GM21717 (cell line): Measurements from ENCODE around the gene SLAMF7.
"Not testable (repeated sequence)": the region's sequence is repeated elsewhere in the genome, so short reads cannot be mapped to it uniquely, and the experiment has no call there.

ENCODE experiments used
- ATAC-seq: cut with Tn5 transposase; IDR thresholded peaks from one replicate; pipeline ENCODE4 v1.9.1; 2021; ENCODE audit warnings: mild to moderate bottlenecking, moderate library complexity; ENCODE audit not compliant: unreplicated experiment

Gene SLAMF7, protein sequence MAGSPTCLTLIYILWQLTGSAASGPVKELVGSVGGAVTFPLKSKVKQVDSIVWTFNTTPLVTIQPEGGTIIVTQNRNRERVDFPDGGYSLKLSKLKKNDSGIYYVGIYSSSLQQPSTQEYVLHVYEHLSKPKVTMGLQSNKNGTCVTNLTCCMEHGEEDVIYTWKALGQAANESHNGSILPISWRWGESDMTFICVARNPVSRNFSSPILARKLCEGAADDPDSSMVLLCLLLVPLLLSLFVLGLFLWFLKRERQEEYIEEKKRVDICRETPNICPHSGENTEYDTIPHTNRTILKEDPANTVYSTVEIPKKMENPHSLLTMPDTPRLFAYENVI

DNA sequence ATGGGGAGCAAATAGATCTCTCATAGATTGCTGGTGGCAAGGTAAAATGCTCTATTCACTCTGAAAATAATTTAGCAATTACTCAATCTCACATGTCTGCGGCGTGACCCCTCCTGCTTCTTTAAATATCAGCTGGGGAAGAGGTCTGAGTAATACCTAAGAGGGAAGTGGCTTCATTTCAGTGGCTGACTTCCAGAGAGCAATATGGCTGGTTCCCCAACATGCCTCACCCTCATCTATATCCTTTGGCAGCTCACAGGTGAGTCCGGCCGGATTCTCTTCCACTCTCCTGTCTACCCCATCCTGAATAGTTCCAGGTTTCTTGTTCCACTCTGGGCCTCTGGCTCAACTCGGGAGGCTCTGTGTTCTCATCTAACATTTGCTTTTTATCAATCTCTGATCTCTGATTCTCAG is at the start of gene SLAMF7:
SLAMF7 (plus strand) TSS at position 150 of the 414 bp plus-strand sequence; CDS start at position 205, 55 bp downstream.
- ATAC-seq: peak; percentile 34

DNA sequence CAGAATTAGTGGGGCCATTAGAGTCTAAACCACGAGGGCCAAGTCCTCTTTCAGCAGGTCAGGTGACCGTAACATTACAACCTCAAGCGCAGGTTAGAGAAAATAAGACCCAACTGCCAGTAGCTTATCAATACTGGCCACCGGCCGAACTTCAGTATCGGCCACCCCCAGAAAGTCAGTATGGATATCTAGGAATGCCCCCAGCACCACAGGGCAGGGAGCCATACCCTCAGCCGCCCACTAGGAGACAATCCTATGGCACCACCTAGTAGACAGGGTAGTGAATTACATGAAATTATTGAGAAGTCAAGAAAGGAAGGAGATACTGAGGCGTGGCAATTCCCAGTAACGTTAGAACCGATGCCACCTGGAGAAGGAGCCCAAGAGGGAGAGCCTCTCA is 46.7 kb upstream of the SLAMF7 start:
- not testable (repeated sequence) for ATAC-seq

DNA sequence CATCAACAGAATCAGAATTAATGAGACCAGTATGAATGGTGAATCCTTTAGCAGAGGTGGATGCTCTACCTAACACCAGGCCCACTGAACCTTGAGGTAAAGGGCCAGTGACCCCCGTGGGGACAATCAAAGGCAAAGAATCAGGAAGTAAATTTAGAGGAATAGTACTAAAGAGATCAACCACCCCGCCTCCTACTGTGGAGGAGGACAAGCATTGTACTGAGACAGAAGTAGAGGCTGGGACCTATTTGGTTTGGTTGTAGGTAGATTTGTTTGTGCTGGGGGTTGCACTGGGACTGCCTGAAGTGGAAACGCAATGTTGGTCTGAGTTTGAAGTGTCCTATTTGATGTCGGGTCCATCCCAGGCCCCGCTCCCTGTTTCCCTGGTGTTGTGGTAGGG is 36.9 kb upstream of the SLAMF7 start:
- no peak for ATAC-seq

DNA sequence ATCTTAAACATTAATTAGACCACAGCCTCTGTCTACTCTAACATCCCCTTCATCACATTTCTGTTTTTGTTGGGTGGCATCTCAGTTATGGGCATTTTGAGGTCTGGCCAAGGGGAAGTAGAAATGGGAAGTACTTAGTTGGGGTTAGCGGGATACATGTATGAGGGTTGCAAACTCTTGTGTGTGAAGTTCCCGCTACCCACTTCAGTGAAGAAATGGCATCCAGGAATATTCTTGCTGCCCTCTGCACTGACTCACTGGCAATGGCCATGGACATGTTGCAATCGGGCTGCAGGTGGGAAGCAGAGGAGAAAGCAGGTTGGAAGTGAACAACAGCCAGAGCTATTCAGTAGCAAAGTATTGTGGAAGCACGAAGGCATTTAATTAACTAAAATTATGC is 34.8 kb upstream of the SLAMF7 start:
- ATAC-seq: no peak

DNA sequence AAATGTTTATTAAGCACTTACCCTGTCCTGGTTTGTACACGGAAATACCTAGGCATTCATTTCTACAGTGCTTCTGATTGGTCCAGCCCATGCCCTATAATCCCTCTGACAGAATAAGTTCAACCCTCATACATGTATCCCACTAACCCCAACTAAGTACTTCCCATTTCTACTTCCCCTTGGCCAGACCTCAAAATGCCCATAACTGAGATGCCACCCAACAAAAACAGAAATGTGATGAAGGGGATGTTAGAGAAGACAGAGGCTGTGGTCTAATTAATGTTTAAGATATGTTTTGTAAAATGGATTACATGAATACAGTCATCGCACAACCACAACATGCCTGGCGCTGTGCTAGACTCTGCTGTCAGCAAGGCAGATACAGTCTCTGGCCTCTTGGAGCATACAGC is 33.8 kb upstream of the SLAMF7 start:
- ATAC-seq: not testable (repeated sequence)

DNA sequence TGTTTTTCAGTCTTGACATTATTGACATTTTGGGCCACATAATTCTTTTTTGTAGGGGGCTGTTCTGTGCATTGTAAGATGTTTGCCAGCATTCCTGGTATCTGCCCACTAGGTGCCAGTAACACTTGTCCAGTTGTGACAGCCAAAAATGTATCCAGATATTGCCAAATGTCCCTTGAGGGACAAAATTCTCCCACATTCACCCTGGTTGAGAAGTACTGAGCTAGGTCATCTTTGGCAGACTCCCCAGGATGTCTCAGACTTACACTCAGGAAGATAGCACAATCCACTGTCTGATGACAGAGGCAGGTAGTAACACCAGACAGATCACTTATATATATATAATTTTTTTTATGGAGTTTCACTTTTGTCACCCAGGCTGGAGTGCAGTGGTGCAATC is 33.3 kb upstream of the SLAMF7 start:
- no peak for ATAC-seq

DNA sequence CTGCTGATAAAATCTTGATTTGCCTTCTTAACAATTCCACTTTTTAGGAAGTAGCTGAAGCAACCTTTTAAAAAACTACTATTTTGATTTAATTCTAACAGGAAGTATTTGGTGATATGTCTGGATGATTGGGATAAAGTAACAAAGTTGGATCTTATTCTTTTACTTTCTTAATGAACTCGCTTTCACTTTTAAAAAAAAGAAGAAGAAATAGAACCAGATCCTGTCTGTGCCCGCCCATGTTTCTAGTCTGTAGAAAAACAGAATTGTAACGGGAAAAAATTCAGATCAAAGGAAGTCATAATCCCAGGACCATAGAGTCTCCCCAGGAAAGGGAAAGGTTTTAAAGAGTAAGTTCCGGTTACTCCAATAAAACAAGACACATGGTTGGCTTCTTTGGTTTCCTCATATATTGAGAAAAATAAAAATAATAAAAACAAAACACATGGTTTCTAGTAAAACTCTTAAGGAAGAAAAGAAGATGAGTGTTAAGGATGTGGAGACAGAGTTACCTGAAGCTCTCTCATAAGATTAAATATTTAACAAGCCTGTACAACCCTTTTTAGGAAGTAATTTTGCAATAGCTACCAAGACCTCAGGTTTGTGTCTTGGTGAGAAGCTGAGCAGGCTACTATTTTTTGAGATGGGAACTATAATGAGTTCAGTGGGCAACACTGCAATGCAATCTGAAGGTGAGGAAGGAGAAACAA is 32.4 kb upstream of the SLAMF7 start:
- ATAC-seq: no peak

DNA sequence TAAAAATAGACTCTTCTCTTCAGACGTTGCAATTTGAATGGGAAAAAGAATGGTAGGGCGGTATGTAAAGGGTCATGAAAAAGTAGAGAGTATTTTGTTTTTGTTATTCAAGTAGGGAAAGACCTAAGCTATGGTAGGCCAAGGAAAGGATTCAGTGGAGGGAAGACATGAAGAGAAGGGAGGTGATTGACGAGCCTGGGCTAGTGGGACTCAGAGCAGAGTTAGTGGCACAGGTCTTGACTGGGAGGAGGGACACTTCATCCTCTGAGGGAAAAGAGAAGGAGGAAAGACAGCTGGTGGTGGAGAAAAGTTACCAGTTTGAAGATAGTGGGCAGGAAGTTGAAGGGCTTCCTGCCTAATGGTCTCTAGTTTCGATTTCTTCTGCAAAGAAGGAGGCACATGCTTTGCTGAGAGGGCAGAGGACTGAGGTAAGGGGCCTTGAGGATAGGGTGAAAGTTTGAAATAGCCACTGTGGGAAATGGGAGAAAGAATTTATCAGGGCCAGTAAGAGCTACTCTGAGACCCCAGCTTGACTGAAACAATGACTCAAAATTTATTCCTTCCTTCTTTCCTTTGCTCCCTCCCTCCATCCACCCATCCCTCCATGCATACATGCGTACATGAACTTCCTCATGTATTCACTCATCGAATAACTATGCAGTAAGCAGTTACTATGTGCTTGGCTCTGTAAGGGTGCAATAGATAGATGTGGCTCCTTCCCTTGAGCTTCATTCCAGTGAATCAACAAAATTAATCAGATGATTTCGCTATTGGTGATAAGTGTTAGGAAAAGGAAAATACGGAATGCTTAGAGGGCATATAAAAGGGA is 31.6 kb upstream of the SLAMF7 start:
- ATAC-seq: no peak

DNA sequence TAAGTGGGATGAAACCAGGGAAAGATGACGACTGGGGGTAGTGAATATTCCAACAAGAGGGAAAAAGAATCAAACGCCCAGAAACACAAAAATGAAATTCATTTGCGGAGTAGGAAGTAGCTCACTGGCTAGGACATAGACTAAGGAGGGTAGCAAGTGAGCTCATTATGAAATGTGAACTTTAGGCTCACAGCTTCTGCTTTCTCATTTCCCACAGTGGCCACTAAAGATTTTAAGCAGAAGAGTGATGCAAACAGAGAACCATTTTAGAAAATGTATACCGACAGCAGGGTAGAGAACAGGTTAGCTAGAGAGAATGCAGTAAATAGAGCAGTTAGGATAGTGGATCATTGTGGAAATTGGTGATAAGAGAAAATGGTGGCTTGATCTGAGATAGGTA is 30.9 kb upstream of the SLAMF7 start:
- ATAC-seq: no peak

DNA sequence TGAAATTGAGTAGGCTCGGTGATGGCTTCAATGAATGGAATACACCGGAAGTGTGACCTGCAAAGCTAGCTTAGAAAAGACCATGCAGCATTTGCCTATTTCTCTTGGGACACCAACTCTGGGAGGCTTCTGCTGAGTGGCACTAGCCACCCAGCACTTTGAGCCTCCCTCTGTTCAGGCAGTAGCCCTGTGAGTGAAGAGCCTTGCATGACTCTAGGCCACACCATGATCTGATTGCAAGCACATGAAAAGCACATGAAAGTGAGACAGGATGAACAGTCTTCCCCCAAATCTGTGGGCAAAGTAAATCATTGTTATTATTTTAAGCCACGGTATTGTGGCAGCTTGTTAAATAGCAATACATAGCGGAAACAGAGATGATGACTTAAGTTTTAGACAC is 30.2 kb upstream of the SLAMF7 start:
- no peak for ATAC-seq

DNA sequence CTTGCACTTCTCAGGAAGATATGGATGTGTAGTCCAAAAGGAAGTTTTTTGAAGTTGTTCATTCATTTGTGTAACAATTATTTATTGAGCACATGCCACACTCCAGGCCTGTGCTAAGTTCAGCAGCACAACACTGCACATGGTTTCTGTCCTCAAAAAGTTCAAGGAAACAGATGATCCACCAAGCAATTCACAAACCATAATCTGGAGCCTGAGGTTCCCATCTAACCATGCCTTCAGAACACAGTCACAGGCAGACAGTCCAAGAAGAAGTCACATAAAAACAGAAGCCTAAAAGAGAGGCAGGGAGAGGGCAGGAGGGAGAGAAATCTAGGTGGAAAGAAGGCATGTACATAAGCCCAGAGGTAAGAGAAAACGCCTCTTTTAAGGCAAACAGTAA is 29.3 kb upstream of the SLAMF7 start:
- ATAC-seq: no peak

DNA sequence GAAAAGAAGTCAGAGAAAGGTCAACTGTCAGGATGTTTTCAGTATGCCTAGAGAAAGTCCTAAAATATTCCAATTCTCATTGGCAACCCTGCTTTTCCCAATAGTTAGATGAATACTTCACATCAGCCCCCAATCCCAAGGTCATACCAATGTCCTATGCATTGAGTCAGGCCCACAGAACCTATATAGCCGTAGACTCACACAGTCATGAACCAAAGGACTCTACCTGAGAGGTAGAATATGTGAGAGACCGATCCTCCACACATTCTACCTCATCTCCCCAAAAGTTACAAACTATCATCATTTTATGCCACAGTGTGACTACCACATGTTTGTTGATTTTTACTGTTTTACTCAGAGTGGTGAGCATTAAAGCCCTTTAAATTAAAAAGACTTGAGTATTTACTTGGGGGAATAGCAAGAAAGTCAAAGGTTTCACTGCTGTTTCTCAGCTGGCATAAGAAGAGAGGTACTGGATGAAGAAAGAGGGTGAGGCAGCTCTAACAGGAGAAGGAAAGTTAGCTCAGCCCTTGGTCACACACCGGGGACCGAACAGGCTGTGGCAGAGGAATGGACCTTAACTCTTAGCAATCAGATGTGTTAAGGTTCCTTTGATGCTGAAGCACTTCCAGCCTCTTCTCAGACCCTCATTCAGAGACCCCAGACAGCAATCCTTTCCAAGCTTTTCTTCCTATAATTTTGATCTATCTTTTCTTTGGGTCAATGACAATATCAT is 28.4 kb upstream of the SLAMF7 start:
- ATAC-seq: no peak

DNA sequence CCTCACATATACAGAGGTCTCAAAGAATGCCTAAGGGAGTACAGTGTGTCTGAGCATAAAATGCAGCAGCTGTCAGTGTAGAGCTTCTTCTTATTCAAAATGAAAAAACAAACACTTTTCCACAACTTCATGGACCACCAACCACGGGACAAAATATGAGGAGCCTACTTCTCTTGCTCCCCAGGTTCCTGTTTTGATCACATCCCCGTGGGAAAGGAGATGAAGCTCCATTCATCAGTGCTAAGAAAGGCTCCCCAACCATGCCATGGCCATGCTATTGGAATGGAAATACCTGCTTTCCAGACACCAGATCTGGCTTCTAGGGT is 27.8 kb upstream of the SLAMF7 start:
- no peak for ATAC-seq

DNA sequence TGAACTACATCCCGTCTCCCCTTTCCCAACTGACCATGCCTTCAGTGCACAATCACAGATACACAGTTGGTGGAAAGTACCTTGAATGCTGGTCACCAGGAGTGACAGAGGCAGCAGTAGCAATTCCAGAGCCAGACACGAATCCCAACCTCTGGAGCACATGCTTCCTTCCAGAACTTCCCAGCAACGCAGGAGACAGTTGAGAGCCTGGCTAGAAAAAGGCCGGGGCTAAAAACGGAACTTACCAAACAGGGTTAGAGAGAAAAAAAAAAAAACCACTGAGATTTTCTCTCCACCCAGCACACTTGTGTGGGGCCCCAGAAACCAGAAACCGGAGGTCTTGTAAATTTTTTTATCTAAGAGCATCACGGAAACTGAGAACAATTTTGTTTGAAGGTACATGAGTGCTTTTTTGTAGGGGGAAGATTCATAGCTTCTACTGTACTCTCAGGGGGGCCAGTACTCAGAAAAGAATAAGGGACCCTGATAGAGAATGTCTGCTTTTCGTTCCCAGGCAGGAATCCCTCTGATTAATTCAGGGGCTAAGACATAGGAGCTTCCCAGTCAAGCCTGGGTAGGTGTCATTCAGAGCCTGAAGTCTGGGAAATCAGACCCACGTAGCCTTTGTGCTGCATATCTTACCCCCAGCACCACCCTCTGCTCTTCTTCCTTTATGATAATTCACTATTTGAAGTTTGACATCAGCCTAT is 27.3 kb upstream of the SLAMF7 start, which contains the start of gene CD48:
CD48 (minus strand) TSS at position 221 of the 710 bp plus-strand sequence; CDS start at position 162, 59 bp downstream.
- peak; percentile 30 for ATAC-seq

DNA sequence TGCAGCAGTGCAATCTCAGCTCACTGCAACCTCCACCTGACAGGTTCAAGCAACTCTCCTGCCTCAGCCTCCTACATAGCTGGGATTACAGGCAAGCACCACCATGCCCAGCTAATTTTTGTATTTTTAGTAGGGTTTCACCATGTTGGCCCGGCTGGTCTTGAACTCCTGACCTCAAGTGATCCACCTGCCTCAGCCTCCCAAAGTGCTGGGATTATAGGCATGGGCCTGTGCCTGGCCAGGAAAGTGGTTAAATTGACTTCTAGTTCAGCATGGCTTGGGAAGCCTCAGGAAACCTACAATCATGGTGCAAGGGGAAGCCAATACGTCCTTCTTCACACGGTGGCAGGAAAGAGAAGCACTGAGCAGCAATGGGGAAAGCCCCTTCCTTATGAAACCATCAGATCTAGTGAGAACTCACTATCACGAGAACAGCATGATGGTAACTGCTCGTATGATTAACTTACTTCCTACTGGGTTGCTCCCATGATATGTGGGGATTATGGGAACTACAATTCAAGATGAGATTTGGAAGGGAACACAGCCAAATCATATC is 26.4 kb upstream of the SLAMF7 start:
- ATAC-seq: peak; percentile 37

DNA sequence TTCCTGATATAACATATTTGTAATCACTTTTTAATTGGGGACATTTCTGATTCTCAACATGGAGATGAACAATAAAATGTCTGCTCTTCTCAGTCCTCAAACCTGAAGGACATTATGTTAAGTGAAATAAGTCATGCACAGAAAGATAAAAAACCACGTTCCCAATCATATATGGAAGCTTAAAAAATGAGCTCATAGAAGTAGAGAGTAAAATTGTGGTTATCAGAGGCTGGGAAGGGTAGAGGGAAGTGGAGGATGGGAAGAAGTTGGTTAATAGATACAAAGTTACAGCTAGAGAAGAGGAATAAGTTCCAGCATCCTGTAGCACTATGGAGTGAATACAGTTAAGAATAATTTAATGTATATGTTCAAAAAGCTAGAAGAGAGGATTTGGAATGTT is 25.9 kb upstream of the SLAMF7 start:
- ATAC-seq: no peak

DNA sequence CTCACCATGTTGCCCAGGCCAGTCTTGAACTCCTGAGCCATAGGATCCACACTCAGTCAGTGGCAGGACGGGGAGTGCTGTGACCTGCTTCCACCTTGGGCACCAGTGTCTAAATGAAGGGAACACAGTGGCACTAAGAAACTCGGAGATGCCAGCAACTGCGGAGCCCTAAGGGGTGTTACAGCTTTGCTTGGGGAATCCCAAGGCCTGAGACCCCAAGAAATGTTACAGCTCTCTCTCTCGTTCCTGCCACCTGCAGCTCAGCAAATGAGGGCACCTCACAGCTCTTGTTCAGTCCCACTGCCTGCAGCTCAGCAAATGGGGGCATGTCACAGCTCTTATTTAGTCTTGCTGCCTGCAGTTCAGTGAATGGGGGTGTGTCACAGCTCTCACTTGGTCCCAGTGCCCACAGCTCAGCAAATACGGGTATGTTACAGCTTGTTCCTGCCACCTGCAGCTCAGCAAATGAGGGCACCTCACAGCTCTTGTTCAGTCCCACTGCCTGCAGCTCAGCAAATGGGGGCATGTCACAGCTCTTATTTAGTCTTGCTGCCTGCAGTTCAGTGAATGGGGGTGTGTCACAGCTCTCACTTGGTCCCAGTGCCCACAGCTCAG is 24.9 kb upstream of the SLAMF7 start:
- not testable (repeated sequence) for ATAC-seq

DNA sequence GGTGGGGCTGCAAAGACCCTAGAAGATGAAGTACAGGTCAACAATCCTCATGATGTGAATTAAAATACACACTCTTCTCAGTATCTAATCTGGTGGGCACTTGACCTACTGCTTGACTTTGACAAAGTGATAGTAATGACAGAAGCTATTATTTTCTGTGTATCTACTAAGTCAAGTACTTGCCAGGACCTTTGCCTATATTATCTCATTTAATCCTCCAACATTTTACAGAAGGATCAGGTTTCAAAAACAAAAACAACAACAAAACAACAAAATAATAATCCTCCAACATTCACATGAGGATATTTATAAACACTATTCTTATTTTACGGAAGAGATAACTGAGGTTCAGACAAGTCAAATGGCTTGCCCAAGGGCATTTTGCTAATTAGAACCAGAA is 23.0 kb upstream of the SLAMF7 start:
- no peak for ATAC-seq

DNA sequence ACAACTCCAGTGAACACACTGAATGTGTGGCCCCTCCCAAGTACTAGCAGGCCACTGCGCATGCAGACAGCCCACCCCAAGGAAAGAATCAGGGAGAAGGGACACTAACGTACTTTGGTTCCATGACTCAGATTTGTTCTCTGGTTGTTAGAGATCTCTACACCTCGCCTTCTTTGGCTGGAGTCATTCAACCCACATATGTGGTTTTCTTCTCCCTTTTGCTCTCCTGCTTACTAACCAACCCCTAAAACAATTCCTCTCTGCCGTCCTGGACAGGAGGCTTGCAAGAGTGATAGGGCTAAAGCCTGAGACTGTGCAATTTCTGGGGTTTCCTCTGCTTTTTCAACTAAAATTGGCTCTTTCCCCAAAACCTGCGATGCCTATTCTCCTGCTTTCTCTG is 21.7 kb upstream of the SLAMF7 start:
- no peak for ATAC-seq

DNA sequence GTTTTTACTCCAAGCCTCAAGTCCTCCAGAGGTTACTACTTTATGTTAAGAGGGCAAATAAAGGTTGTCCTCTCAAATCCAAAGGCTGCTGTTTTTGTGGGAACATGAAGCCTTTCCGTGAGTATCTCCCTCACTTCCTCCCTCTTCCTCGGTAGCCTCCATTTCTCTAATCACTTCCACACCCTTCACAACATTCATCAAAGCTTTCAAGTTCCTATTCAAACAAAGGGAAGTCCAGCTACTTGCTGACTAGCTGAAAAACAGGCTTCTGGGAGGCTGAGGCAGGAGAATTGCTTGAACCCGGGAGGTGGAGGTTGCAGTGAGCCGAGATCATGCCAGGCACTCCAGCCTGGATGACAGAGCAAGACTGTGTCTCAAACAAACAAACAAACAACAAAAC is 20.8 kb upstream of the SLAMF7 start:
- ATAC-seq: no peak
